ENCODE measurements around the gene SHISA9.

SHISA9 gene

GRCh38 chr16:13108126-13108525 is 206.7 kb downstream of the SHISA9 start:
- DNase-seq (ENCODE audit: insufficient read length, low spot score) (no peak), FAIRE-seq (no peak)

- FAIRE-seq (no peak), DNase-seq (ENCODE audit: insufficient read length, low spot score) (no peak)
These were observed 207.8 kb downstream of the SHISA9 start for GRCh38 chr16:13109171-13109570.

- FAIRE-seq (no peak), DNase-seq (ENCODE audit: insufficient read length, low spot score) (no peak)
These were observed 208.9 kb downstream of the SHISA9 start for GRCh38 chr16:13110124-13110796.

- no peak for DNase-seq (ENCODE audit: insufficient read length, low spot score)
- FAIRE-seq: no peak
These were observed 210.3 kb downstream of the SHISA9 start for GRCh38 chr16:13111747-13112146.

- no peak for FAIRE-seq
These were observed 212.3 kb downstream of the SHISA9 start for GRCh38 chr16:13113741-13114140.

GRCh38 chr16:13118091-13118490 is 216.7 kb downstream of the SHISA9 start:
- DNase-seq (ENCODE audit: insufficient read length, low spot score): no peak

More at GRCh38 chr16:13113741-13114140, 212.3 kb downstream of the SHISA9 start:
- DNase-seq (ENCODE audit: insufficient read length, low spot score): no peak

GRCh38 chr16:13120091-13120490 is 218.7 kb downstream of the SHISA9 start:
- FAIRE-seq (no peak), DNase-seq (ENCODE audit: insufficient read length, low spot score) (no peak)

More at GRCh38 chr16:13118091-13118490, 216.7 kb downstream of the SHISA9 start:
- no peak for FAIRE-seq

GRCh38 chr16:13120557-13120956 is 219.2 kb downstream of the SHISA9 start:
- no peak for DNase-seq (ENCODE audit: insufficient read length, low spot score)
- no peak for FAIRE-seq

- no peak for FAIRE-seq
- no peak for DNase-seq (ENCODE audit: insufficient read length, low spot score)
These were observed 222.6 kb downstream of the SHISA9 start for GRCh38 chr16:13123991-13124390.

GRCh38 chr16:13127144-13127543 is 225.7 kb downstream of the SHISA9 start:
- no peak for FAIRE-seq
- no peak for DNase-seq (ENCODE audit: insufficient read length, low spot score)

GRCh38 chr16:13130586-13130985 is 229.2 kb downstream of the SHISA9 start:
- DNase-seq (ENCODE audit: insufficient read length, low spot score) (no peak), FAIRE-seq (no peak)

GRCh38 chr16:13134836-13135235 is 233.4 kb downstream of the SHISA9 start:
- no peak for DNase-seq (ENCODE audit: insufficient read length, low spot score)
- no peak for FAIRE-seq

- DNase-seq (ENCODE audit: insufficient read length, low spot score) (no peak), FAIRE-seq (no peak)
These were observed 235.5 kb downstream of the SHISA9 start for GRCh38 chr16:13136901-13137300.

GRCh38 chr16:13138528-13138927 is 237.1 kb downstream of the SHISA9 start:
- FAIRE-seq (no peak), DNase-seq (ENCODE audit: insufficient read length, low spot score) (no peak)

GRCh38 chr16:13139661-13140241 is 238.4 kb downstream of the SHISA9 start:
- FAIRE-seq (no peak), DNase-seq (ENCODE audit: insufficient read length, low spot score) (no peak)

- FAIRE-seq (no peak), DNase-seq (ENCODE audit: insufficient read length, low spot score) (no peak)
These were observed 242.2 kb downstream of the SHISA9 start for GRCh38 chr16:13143551-13143950.

- DNase-seq (ENCODE audit: insufficient read length, low spot score) (no peak), FAIRE-seq (no peak)
These were observed 245.4 kb downstream of the SHISA9 start for GRCh38 chr16:13146829-13147228.

- no peak for FAIRE-seq
- DNase-seq (ENCODE audit: insufficient read length, low spot score): no peak
These were observed 246.9 kb downstream of the SHISA9 start for GRCh38 chr16:13148294-13148693.

- FAIRE-seq: no peak
- DNase-seq (ENCODE audit: insufficient read length, low spot score): no peak
These were observed 247.4 kb downstream of the SHISA9 start for GRCh38 chr16:13148836-13149235.

- no peak for DNase-seq (ENCODE audit: insufficient read length, low spot score)
- FAIRE-seq: no peak
These were observed 248.9 kb downstream of the SHISA9 start for GRCh38 chr16:13150181-13150885.

- DNase-seq (ENCODE audit: insufficient read length, low spot score) (no peak), FAIRE-seq (no peak)
These were observed 252.3 kb downstream of the SHISA9 start for GRCh38 chr16:13153696-13154095.

- no peak for DNase-seq (ENCODE audit: insufficient read length, low spot score)
- FAIRE-seq: no peak
These were observed 253.4 kb downstream of the SHISA9 start for GRCh38 chr16:13154799-13155198.

Measured in HTR-8/SVneo (cell line).